HG02798 (cell line): ENCODE measurements around the gene NELFB.
A peak's percentile ranks its signal among the peaks of the same experiment; 100 is the strongest.

Source experiments
- ATAC-seq: cut with Tn5 transposase; IDR thresholded peaks from one replicate; pipeline ENCODE4 v1.9.1; 2021; ENCODE audit warnings: mild to moderate bottlenecking; ENCODE audit not compliant: unreplicated experiment, poor library complexity

NELFB gene

GRCh38 chr9:137223078-137223970 lies 31.8 kb upstream of the NELFB start:
- ATAC-seq = peak; percentile 84

- ATAC-seq = no peak
These were observed 30.1 kb upstream of the NELFB start, which contains the start of gene CYSRT1 for GRCh38 chr9:137224830-137225694. Gene CYSRT1, plus strand, starts transcription at chr9:137225174. Its CDS starts 448 bp downstream, at chr9:137225622.

GRCh38 chr9:137225699-137226331 lies 29.3 kb upstream of the NELFB start:
- no peak for ATAC-seq

- no peak for ATAC-seq
These were observed 28.6 kb upstream of the NELFB start for GRCh38 chr9:137226338-137227053.

DNA sequence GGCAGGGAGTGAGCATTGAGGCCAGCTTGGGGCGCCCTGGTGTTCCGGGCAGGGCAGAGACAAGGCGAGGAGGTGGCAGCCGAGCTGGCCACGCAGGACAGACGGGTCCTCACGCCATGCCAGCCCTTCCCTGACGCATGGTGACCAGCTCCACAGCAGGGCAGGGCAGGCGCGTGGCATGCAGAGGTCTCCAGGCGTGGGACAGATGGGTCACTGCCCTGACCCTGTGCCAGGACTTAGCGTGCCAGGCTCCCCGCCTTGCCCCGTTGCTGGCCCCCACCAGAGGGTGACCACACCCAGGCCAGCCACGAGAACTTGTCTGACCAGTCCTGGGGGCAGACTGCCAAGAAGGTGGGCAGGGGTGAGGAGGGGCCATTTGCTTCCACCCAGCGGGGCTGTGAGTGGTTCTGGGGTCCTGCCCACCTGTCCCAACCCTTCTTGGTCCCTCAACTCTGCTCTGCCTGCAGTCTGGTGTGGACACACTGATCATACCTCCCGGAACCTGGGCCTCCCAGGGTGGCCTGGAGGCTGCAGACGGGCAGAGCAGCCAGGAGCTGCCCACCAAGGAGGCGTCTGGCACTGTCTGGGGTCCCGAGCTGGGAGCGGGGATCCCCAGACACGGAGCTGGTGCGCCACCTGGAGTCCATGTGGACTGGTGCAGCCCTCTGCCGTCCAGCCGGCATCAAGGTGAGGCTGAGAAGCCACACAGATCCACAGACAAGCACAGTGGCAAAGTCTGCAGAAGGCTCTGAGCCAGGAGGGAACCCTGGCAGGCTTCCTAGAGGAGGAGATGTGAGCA lies 27.9 kb upstream of the NELFB start, which contains the start of gene RNF224:
Gene RNF224, plus strand, starts transcription at position 449 of the 799 bp plus-strand sequence. CDS start 834 bp downstream, outside the sequence.
- ATAC-seq = no peak

- ATAC-seq = no peak
These were observed 27.1 kb upstream of the NELFB start for GRCh38 chr9:137227853-137228505.

- ATAC-seq = no peak
These were observed 26.6 kb upstream of the NELFB start for GRCh38 chr9:137228506-137228967.

DNA sequence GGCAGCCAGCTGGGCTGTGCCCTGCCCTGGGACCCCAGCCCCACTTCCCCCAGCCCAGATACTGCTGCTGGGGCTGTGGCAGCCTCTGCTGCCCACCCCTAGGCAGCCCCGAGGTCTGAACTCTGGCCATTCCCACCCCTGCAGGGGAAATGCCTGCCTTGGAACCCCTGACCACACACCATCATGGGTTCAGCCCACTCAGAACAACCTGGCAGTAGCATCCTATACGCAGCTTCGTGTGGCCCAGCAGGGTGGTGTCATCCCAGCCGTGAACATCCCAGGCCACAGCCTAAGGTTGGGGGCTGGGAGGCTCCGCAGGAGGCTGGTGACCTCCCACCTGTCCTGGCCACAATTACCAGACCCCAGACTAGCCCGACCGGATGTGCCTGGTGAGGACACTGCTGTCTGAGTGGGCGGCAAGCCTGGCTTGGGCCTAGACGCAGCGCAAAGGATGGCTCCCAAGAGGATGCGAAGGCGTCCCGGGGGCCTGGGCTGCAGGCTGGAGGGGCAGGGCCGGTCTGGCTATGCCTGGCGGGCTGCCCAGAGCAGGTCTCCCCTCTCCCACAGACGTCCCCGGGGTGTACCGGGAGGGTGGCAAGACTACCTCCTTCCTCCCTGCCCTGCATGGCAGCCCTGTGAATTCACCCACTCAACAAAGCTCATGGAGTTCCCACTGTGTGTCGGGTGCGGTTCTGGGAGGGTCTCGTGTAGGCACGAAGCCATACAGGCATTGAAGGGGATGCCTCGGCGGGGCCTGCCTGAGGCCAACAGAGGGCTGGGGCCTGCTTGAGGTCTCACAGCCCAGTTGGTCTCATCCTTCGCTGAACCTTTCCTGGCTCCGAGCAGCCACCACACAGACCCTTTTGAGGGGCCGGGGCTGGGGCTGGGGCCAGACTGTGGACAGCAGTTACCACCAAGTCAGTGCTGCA lies 25.9 kb upstream of the NELFB start:
- ATAC-seq = no peak

DNA sequence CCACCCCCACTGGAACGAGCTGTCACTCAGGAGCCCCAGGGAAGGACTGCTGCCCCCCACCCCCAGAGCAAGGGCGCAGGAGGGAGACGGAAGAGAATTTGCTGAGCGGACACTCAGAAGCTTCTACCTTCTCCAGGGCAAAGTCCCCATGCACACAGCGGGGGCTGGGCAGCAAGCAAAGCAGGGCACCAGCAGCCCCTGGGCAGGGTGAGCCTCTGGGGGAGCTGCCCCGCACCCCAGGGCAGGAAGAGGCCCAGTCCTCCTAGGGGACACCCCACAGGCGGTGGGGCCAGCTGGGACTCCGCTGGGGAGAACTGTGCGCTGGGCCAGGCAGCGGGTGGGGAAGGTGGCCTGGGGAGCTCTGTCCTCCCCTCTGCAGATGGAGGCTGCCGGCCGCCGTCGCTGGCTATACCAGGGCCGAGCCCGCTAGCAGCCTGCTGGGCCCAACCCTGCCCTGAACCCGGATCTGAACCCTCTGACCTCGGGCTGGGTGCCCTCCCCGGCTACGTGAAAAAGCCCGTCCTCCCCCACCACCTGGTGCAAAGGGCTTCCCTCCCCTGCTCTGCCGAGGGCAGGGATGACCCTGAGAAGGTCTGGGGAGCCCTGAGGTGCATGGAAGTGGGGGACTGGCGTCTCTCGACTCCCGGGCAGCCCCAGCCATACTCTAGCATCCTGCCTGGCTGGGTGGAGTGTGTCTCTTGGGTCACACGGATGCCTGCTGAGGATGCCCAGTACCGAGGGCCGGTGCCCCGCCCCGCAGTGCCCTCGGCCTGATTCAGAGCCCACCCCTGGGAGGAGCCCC lies 25.0 kb upstream of the NELFB start:
- ATAC-seq = no peak

DNA sequence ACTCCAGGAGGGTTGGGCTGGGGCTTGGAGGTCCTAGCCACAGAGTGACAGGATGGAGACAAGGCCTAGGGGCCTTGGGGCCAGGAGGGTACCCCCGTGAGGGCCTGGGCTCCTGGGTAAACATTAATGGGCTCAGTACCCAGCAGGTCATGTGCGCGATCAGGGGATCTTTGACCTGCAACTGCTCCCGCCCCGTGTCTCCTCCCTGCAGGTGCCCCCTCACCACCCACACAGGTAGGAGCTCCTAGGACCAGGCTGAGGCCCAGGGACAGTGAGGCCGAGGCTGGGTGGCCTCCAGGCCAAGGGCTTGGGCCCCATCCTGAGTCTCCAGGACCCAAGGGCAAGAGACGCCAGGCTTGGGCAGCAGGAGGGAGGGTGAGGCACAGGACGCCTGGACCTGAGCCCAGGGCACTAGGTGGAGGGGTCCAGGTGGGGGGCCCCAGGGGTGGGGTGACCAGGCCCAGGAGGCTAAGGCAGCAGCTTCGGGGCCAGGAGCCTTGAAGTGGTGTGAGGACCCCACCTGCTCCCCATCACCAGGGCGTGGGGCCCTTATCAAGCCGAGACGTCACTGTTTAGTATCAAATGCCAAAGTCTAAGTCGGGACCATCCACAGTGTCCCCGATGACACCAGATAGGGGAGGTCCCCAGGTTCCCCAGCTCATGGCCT lies 24.3 kb upstream of the NELFB start, which contains the start of gene SLC34A3:
Gene SLC34A3, plus strand, starts transcription at position 197 of the 667 bp plus-strand sequence. CDS start 802 bp downstream, outside the sequence.
- no peak for ATAC-seq

GRCh38 chr9:137231372-137232039 lies 23.6 kb upstream of the NELFB start:
- no peak for ATAC-seq

DNA sequence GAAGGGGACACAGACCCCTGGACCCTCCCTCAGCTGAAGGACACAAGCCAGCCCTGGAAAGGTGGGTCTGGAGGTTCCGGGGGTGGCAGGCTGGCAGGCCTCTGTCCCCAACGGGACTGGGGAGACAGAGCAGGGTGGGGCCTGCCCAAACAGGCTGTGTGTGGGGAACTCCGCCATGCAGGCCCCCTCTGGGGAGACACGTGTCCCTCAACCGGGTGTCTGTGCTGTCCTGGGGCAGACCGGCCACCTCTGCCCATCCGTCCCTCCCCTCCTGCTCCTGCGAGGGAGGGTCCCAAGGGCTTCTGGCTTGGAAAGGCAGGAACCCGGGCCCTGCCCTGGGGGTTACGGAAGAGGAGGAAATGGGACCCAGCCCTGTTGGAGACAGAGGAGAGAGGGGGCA lies 23.0 kb upstream of the NELFB start:
- ATAC-seq = no peak

GRCh38 chr9:137232510-137232909 lies 22.6 kb upstream of the NELFB start:
- ATAC-seq = no peak

GRCh38 chr9:137233143-137233980 lies 21.8 kb upstream of the NELFB start:
- no peak for ATAC-seq
